AG10803 (cell line): Measurements from ENCODE around the gene TMCO4.

ENCODE experiments used
- DNase-seq: peaks from one replicate; pipeline ENCODE4 v3.0.0; 2010; ENCODE audit warnings: low read depth
- H3K4me3 ChIP-seq: 2 replicates; pipeline ENCODE4 v1.5.1; 2011; ENCODE audit warnings: mild to moderate bottlenecking, low read length, control low read depth
- TF ChIP-seq, protein P1 (sequence below): conservative IDR thresholded peaks from 2 replicates; pipeline ENCODE4 v1.5.1; 2011; ENCODE audit warnings: mild to moderate bottlenecking, low read length, control low read depth, inconsistent platforms

TMCO4 gene

GRCh38 chr1:19688041-19688842 lies 111.5 kb downstream of the TMCO4 start:
- TF ChIP-seq, protein P1, sequence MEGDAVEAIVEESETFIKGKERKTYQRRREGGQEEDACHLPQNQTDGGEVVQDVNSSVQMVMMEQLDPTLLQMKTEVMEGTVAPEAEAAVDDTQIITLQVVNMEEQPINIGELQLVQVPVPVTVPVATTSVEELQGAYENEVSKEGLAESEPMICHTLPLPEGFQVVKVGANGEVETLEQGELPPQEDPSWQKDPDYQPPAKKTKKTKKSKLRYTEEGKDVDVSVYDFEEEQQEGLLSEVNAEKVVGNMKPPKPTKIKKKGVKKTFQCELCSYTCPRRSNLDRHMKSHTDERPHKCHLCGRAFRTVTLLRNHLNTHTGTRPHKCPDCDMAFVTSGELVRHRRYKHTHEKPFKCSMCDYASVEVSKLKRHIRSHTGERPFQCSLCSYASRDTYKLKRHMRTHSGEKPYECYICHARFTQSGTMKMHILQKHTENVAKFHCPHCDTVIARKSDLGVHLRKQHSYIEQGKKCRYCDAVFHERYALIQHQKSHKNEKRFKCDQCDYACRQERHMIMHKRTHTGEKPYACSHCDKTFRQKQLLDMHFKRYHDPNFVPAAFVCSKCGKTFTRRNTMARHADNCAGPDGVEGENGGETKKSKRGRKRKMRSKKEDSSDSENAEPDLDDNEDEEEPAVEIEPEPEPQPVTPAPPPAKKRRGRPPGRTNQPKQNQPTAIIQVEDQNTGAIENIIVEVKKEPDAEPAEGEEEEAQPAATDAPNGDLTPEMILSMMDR, result no peak

DNA sequence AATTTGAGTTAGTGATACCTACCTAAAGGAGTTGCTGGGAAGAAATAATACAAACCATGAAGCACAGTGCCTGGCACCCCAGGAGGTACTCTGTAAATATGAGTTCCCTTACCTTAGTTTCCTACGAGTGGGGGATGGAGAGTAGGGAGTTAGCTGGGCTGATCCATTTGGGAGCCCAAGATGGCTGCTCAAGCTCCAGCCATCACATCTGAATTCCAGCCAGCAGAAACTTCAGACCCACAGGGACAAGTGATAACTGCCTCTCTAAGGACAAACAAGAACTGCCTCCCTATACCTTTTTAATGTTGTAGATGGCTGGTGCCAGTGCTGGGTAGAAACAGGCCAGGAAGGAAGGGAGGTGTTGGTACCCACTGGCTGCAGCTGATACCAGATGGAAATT lies 112.3 kb downstream of the TMCO4 start:
- TF ChIP-seq, protein P1, result no peak
- no peak for DNase-seq
- no peak overlapping the region for H3K4me3 ChIP-seq

More at GRCh38 chr1:19688041-19688842, 111.5 kb downstream of the TMCO4 start:
- no peak overlapping the region for H3K4me3 ChIP-seq
- no peak for DNase-seq

- no peak for DNase-seq
- TF ChIP-seq, protein P1, result no peak
- no peak overlapping the region for H3K4me3 ChIP-seq
Observed at GRCh38 chr1:19685994-19686393, 113.7 kb downstream of the TMCO4 start.

GRCh38 chr1:19684677-19685076 lies 115.0 kb downstream of the TMCO4 start:
- DNase-seq, result no peak
- TF ChIP-seq, protein P1, result no peak
- no peak overlapping the region for H3K4me3 ChIP-seq

- DNase-seq, result no peak
- no peak overlapping the region for H3K4me3 ChIP-seq
- TF ChIP-seq, protein P1, result no peak
Observed at GRCh38 chr1:19683351-19683750, 116.4 kb downstream of the TMCO4 start.

- TF ChIP-seq, protein P1, result no peak
- no peak for DNase-seq
- no peak overlapping the region for H3K4me3 ChIP-seq
Observed at GRCh38 chr1:19682901-19683300, 116.8 kb downstream of the TMCO4 start.

GRCh38 chr1:19682257-19682656 lies 117.5 kb downstream of the TMCO4 start:
- TF ChIP-seq, protein P1, result no peak
- no peak overlapping the region for H3K4me3 ChIP-seq
- DNase-seq, result peak; percentile 96
